HepG2 (cell line): ENCODE data around the gene PACS2. TPM values are rescaled to one million over a fixed set of nuclear protein-coding genes. Genes with fewer than 3 reads are reported as not detected.

Experiments
- AKNA ChIP-seq: sonication (generic); formaldehyde crosslinking; IDR thresholded peaks from 2 replicates; pipeline ENCODE4 v1.4.0; 2020; ENCODE audit warnings: missing genetic modification reagents, borderline replicate concordance
- FOXJ3 ChIP-seq: sonication (generic); formaldehyde crosslinking; IDR thresholded peaks from 2 replicates; pipeline ENCODE4 v1.4.0; 2020; ENCODE audit warnings: missing genetic modification reagents, mild to moderate bottlenecking, borderline replicate concordance
- GABPB1 ChIP-seq: IDR thresholded peaks from 2 replicates; pipeline ENCODE4 v1.6.1; 2016; ENCODE audit warnings: mild to moderate bottlenecking, missing genetic modification reagents, moderate library complexity, missing compliant biosample characterization
- GATAD1 ChIP-seq: IDR thresholded peaks from 2 replicates; pipeline ENCODE4 v1.6.1; 2016; ENCODE audit warnings: missing genetic modification reagents, missing compliant biosample characterization
- HES4 ChIP-seq: sonication (generic); formaldehyde crosslinking; IDR thresholded peaks from 2 replicates; pipeline ENCODE4 v1.9.0; 2021; ENCODE audit warnings: mild to moderate bottlenecking, missing genetic modification reagents, borderline replicate concordance
- HMGXB3 ChIP-seq: sonication (generic); formaldehyde crosslinking; IDR thresholded peaks from 2 replicates; pipeline ENCODE4 v1.4.0; 2020; ENCODE audit warnings: missing genetic modification reagents, borderline replicate concordance
- IRX3 ChIP-seq: sonication (generic); formaldehyde crosslinking; IDR thresholded peaks from 2 replicates; pipeline ENCODE4 v1.8.1; 2023; ENCODE audit warnings: mild to moderate bottlenecking, low read depth, missing genetic modification reagents, borderline replicate concordance
- MEIS1 ChIP-seq: sonication (generic); formaldehyde crosslinking; IDR thresholded peaks from 2 replicates; pipeline ENCODE4 v1.9.0; 2021; ENCODE audit warnings: mild to moderate bottlenecking, missing genetic modification reagents, moderate library complexity, borderline replicate concordance
- PLRG1 ChIP-seq: fragments of 450-650 bp; conservative IDR thresholded peaks from 2 replicates; pipeline ENCODE4 v1.6.1; 2016
- SMYD3 ChIP-seq: sonication (generic); formaldehyde crosslinking; IDR thresholded peaks from 2 replicates; pipeline ENCODE4 v1.8.1; 2023; ENCODE audit warnings: mild to moderate bottlenecking, missing genetic modification reagents
- SNRNP70 ChIP-seq: fragments of 200-400 bp; formaldehyde crosslinking; IDR thresholded peaks from 2 replicates; pipeline ENCODE4 v1.6.1; 2017; ENCODE audit warnings: mild to moderate bottlenecking, low read depth, low read length, moderate library complexity
- SSRP1 ChIP-seq: IDR thresholded peaks from 2 replicates; pipeline ENCODE4 v1.6.1; 2016; ENCODE audit warnings: control low read depth
- ZMYM3 ChIP-seq: sonication (generic); formaldehyde crosslinking; IDR thresholded peaks from 2 replicates; pipeline ENCODE4 v1.5.1; 2020; ENCODE audit warnings: mild to moderate bottlenecking, missing genetic modification reagents
- ZNF232 ChIP-seq: sonication (generic); formaldehyde crosslinking; IDR thresholded peaks from 2 replicates; pipeline ENCODE4 v1.4.0; 2020; ENCODE audit warnings: missing genetic modification reagents, borderline replicate concordance
- ZNF335 ChIP-seq: sonication (generic); formaldehyde crosslinking; IDR thresholded peaks from 2 replicates; pipeline ENCODE4 v1.4.0; 2020; ENCODE audit warnings: missing genetic modification reagents
- ZNF350 ChIP-seq: sonication (generic); formaldehyde crosslinking; IDR thresholded peaks from 2 replicates; pipeline ENCODE4 v1.4.0; 2020; ENCODE audit warnings: mild to moderate bottlenecking, low read depth, missing genetic modification reagents, borderline replicate concordance
- ZNF557 ChIP-seq: sonication (generic); formaldehyde crosslinking; IDR thresholded peaks from 2 replicates; pipeline ENCODE4 v1.4.0; 2020; ENCODE audit warnings: missing genetic modification reagents
- ZNF614 ChIP-seq: IDR thresholded peaks from 2 replicates; pipeline ENCODE4 v1.6.1; 2018; ENCODE audit warnings: missing biosample characterization, missing genetic modification reagents, inconsistent platforms, borderline replicate concordance
- ZNF670 ChIP-seq: sonication (generic); formaldehyde crosslinking; IDR thresholded peaks from 2 replicates; pipeline ENCODE4 v1.8.0; 2022; ENCODE audit warnings: mild to moderate bottlenecking, missing genetic modification reagents, borderline replicate concordance
- ZNF883 ChIP-seq: sonication (generic); formaldehyde crosslinking; IDR thresholded peaks from 2 replicates; pipeline ENCODE4 v1.5.1; 2020; ENCODE audit warnings: mild to moderate bottlenecking, missing genetic modification reagents; ENCODE audit errors: not compliant biosample characterization
- polyA plus RNA-seq, 8 experiments: library from polyadenylated mRNA; depleted of rRNA in 3 of 8; stranded (reverse) in 7 of 8; unstranded in 1 of 8; fragments of >200 nt; fragmentation: Illumina TruSeq in 4 of 8; extraction: Trizol in 4 of 8; gene quantifications; 2 replicates each; pipeline versions ENCODE4 v1.2.1 to v1.2.3, GENCODE V29; 2011 to 2016; ENCODE audit warnings: low read depth in 4 of 8, missing spikeins in 1 of 8, mixed read lengths in 1 of 8; ENCODE audit not compliant: insufficient read depth in 1 of 8
- total RNA-seq, 5 experiments: library from RNA; depleted of rRNA; stranded (reverse); fragments of >200 nt; fragmentation: Illumina TruSeq; extraction: Trizol; gene quantifications; 2 replicates each; pipeline ENCODE4 v1.2.3, GENCODE V29; 2016; ENCODE audit warnings: low read depth in 1 of 5

Gene PACS2
- total and polyA plus RNA-seq, 2 of the 13 experiments (the other 11 are each of a cell fraction or from before 2014, with no cell fraction given) = 23.6 to 27.6 TPM

GRCh38 chr14:105419195-105420091 is 104.9 kb downstream of the PACS2 start, which contains the start of gene MTA1 (continued):
- peak; percentile 16; the same call in 1 of the 2 replicates for TF ChIP-seq ZNF335 (CRISPR knock-in tag)
- no peak for TF ChIP-seq HMGXB3 (CRISPR knock-in tag)
- peak; percentile 65; the same call in 1 of the 2 replicates for TF ChIP-seq ZNF350 (CRISPR knock-in tag)
- TF ChIP-seq ZNF614 = no peak
- peak; percentile 55; the same call in 1 of the 2 replicates for TF ChIP-seq ZNF670 (CRISPR knock-in tag)
- TF ChIP-seq IRX3 = peak; percentile 90
- TF ChIP-seq SSRP1 (CRISPR knock-in tag) = no peak
- peak; percentile 70; the same call in 1 of the 2 replicates for TF ChIP-seq GABPB1 (CRISPR knock-in tag)
- TF ChIP-seq ZMYM3 (CRISPR knock-in tag) = peak; percentile 38; the same call in 1 of the 2 replicates
- peak; percentile 78 for TF ChIP-seq MEIS1
- TF ChIP-seq ZNF883 (CRISPR knock-in tag) = peak; percentile 62
- TF ChIP-seq ZNF557 = no peak
- TF ChIP-seq SNRNP70 = no peak
- TF ChIP-seq AKNA (CRISPR knock-in tag) = no peak
- TF ChIP-seq HES4 (CRISPR knock-in tag) = peak; percentile 86; the same call in 1 of the 2 replicates
- TF ChIP-seq SMYD3 = no peak
- no peak for TF ChIP-seq PLRG1
- TF ChIP-seq GATAD1 (CRISPR knock-in tag) = 0 out of 2 replicates have a peak, but pooled peaks have one; percentile 20
- peak; percentile 26; the same call in 1 of the 2 replicates for TF ChIP-seq ZNF232 (CRISPR knock-in tag)
- TF ChIP-seq FOXJ3 (CRISPR knock-in tag) = no peak
